Measurements from ENCODE around the gene PDE4D. TPM values are rescaled to one million over a fixed set of nuclear protein-coding genes. Genes with fewer than 3 reads are reported as not detected.
"Not testable (repeated sequence)": the region's sequence is repeated elsewhere in the genome, so short reads cannot be mapped to it uniquely, and the experiment has no call there.

Gene PDE4D
- total RNA-seq, 4 donors from 2014 or later = 6.7 to 21.0 (median 15.0) TPM

DNA sequence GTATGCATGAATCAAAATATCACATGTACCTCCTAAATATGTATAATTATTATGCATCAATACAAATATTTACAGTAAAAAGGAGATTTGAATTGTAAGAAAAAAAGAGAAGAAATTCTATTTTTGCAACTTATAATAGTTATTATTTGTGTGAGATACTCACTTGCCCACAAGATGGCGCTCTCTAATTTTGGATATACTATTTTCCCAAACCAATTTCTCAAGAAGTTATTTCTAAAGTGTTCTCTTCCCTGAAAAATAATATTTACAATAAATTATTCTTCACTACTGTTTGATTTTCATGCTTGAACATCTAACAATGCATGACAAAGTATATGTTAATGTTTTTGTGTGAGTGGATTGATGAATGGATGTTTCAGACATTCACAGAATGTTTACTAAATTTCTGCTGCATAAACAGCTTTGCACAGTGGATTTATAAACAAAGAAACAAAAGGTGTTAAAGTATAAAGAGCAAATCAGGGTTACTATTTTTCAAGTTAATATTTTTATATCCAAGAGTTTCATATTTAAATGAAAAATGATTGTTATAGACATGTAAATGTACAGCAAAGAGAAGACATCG, 503.4 kb downstream of the PDE4D start:
- no peak for DNase-seq (ENCODE audit: low spot score in 2 of 2)
- TF ChIP-seq POLR2A (IDR thresholded peaks at IDR 0.05) = no peak
- TF ChIP-seq, protein P1, sequence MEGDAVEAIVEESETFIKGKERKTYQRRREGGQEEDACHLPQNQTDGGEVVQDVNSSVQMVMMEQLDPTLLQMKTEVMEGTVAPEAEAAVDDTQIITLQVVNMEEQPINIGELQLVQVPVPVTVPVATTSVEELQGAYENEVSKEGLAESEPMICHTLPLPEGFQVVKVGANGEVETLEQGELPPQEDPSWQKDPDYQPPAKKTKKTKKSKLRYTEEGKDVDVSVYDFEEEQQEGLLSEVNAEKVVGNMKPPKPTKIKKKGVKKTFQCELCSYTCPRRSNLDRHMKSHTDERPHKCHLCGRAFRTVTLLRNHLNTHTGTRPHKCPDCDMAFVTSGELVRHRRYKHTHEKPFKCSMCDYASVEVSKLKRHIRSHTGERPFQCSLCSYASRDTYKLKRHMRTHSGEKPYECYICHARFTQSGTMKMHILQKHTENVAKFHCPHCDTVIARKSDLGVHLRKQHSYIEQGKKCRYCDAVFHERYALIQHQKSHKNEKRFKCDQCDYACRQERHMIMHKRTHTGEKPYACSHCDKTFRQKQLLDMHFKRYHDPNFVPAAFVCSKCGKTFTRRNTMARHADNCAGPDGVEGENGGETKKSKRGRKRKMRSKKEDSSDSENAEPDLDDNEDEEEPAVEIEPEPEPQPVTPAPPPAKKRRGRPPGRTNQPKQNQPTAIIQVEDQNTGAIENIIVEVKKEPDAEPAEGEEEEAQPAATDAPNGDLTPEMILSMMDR (IDR thresholded peaks at IDR 0.05) = no peak
- H3K4me3 ChIP-seq (ENCODE audit: low read depth, poor library complexity, severe bottlenecking) = no peak overlapping the region
- 48 to 49% methylated on average over 2 of the region's 2 CpGs for WGBS, 2 donors
- intact Hi-C loops (cut with DNase I; ENCODE audit: low total_unique reads) = no loop called here

DNA sequence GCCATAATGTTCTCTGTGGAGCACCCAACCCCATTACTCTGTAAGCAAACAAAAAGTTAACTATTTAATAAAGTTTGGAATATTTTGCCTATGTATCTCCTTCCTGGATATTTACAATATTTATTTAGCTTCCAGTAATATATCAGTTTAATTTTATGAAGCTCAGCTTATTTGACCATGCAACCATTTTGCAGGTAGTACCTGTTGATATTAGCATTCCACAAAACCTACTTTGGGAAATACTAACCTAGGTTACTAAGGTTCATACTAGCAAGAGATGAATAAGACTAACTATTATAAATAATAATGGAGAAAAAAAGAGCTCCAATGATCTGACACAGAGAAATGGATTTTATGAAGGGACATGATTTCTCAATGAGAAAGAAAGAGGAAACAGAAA, 506.4 kb downstream of the PDE4D start:
- TF ChIP-seq, protein P1 (IDR thresholded peaks at IDR 0.05) = no peak
- TF ChIP-seq POLR2A (IDR thresholded peaks at IDR 0.05) = no peak
- H3K4me3 ChIP-seq (ENCODE audit: low read depth, poor library complexity, severe bottlenecking) = no peak overlapping the region
- intact Hi-C loops (cut with DNase I; ENCODE audit: low total_unique reads) = loop anchor here (10.0 kb wide), 2 partner anchors 278 to 418 kb away; no protein-coding TSS in a partner anchor
- no peak for DNase-seq (ENCODE audit: low spot score in 2 of 2)

DNA sequence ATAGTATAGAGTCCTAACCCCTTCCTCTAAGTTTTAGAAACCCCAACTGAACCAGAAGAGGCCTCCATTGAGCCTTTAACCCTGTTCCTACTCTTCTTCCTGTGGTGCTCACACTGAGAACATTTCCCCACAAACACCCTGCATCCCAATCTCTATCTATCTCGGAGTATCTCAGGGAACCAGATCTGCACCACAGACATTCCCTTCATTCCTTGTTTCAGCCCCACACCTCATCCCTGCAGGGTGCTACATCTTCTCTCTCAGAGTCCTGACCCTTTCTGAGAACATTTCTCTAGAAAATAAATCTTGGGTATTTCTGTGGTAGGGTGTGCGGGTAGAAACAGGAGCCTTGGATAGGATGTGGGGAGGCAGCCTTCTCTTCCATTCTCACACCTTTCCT, 507.8 kb downstream of the PDE4D start:
- no peak for DNase-seq (ENCODE audit: low spot score in 2 of 2)
- WGBS, 2 donors = 74 to 99% methylated on average over 2 of the region's 2 CpGs
- intact Hi-C loops (cut with DNase I; ENCODE audit: low total_unique reads) = loop anchor here (10.0 kb wide), 2 partner anchors 279 to 419 kb away; no protein-coding TSS in a partner anchor
- H3K4me3 ChIP-seq (ENCODE audit: low read depth, poor library complexity, severe bottlenecking) = no peak overlapping the region
- TF ChIP-seq, protein P1 (IDR thresholded peaks at IDR 0.05) = no peak
- TF ChIP-seq POLR2A (IDR thresholded peaks at IDR 0.05) = no peak

DNA sequence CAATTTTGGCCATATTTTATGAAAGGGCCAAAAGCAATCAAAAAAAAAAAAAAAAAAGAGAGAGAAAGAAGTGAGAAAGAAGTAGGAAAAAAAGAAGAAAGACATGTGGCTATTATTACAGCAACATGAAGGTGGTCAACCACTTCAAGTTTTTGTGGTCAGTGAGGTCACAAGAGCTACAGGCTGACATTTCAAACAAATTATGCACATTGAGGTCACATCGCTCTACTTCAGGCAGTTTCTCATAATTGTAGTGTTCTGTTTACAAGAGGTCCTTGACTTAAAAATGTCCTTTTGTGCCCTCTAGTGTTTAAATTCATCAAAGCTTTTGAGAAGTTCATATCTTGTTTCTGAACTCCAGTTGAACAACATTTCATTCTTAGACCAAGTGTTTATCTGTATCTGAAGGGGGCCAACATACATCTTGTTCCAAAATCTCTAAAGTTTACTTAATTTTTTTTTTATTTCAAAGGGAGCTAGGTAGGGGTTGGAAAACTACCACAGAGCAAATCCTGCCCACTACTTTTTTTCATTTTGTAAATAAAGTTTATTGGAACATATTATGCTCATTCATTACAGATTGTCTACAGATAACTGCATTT, 513.1 kb downstream of the PDE4D start:
- intact Hi-C loops (cut with DNase I; ENCODE audit: low total_unique reads) = loop anchor here (10.0 kb wide), 2 partner anchors 284 to 424 kb away; no protein-coding TSS in a partner anchor
- DNase-seq (ENCODE audit: low spot score in 2 of 2) = no peak
- H3K4me3 ChIP-seq (ENCODE audit: low read depth, poor library complexity, severe bottlenecking) = no peak overlapping the region
- 8 to 18% methylated on average over 1 of the region's 1 CpG for WGBS, 2 donors
- TF ChIP-seq, protein P1 (IDR thresholded peaks at IDR 0.05) = no peak
- no peak for TF ChIP-seq POLR2A (IDR thresholded peaks at IDR 0.05)

DNA sequence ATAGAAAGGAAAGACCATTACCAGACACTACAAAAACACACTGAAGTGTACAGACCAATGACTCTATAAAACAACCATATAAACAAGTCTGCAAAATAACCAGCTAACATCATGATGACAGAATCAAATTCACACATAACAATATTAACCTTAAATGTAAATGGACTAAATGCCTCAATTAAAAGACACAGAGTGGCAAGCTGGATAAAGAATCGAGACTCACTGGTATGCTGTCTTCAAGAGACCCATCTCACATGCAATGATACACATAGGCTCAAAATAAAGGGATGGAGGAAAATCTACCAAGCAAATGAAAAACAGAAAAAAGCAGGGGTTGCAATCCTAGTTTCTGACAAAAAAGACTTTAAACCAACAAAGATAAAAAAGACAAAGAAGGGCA, 519.5 kb downstream of the PDE4D start:
- H3K4me3 ChIP-seq (ENCODE audit: low read depth, poor library complexity, severe bottlenecking); DNase-seq (ENCODE audit: low spot score in 2 of 2): not testable (repeated sequence)
- WGBS, 2 donors = 89 to 97% methylated on average over 1 of the region's 1 CpG
- intact Hi-C loops (cut with DNase I; ENCODE audit: low total_unique reads) = loop anchor here (10.0 kb wide), 2 partner anchors 189 to 489 kb away; no protein-coding TSS in a partner anchor

DNA sequence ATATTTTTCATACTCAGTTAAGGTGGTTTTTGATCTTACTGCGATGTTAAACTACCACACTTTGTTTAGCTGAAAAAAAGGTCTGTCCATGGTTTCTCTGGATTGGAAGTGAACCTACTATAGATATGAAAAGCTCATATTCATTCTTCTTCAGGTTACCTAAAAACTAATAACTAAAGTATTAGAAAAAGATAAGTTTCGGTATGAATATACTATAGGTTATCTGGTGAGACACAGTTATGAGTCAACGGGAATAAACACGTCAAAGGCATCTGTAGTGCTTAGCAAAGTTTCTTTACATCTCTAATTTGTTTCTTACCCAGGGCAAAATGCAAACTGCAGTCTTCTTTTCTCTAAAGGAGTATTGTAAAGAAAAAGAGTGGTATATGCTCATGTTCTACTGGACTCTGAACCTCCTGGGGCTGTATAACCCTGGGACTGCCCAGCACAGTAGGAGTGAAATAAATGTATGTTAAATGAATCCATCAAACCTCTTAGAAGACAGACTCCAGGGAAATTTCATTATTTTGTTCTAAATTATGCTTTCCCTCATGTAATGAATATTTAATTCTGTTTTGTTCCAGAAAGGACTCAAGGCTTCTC, 521.9 kb downstream of the PDE4D start:
- intact Hi-C loops (cut with DNase I; ENCODE audit: low total_unique reads) = loop anchor here (10.0 kb wide), 2 partner anchors 187 to 487 kb away; no protein-coding TSS in a partner anchor

More for the DNA sequence above, 521.9 kb downstream of the PDE4D start:
- no peak for DNase-seq (ENCODE audit: low spot score in 2 of 2)
- WGBS, 2 donors = 67 to 89% methylated on average over 4 of the region's 4 CpGs
- TF ChIP-seq, protein P1 (IDR thresholded peaks at IDR 0.05) = no peak
- no peak for TF ChIP-seq POLR2A (IDR thresholded peaks at IDR 0.05)
- H3K4me3 ChIP-seq (ENCODE audit: low read depth, poor library complexity, severe bottlenecking) = no peak overlapping the region
